RWPE1 (cell line): Measurements from ENCODE around the gene SYNGAP1.

Source experiments
- CTCF ChIA-PET: fragments of 350-600 bp; sonication (Branson Sonifier 250); formaldehyde crosslinking; extraction: SDS; loops from one replicate; lab custom pipeline; 2021; lab: Yijun Ruan, JAX
- POLR2A ChIA-PET: fragments of 400-600 bp; formaldehyde crosslinking; extraction: SDS; loops from one replicate; lab custom pipeline; 2020; ENCODE audit warnings: antibody characterized with exemption; ENCODE audit not compliant: low non-redundant PET; lab: Yijun Ruan, JAX
- DNase-seq: peaks from one replicate; pipeline ENCODE4 v3.0.0; 2012; ENCODE audit warnings: low spot score
- H3K27ac ChIP-seq: fragments of 450-650 bp; 2 replicates; pipeline ENCODE4 v1.5.1; 2017
- TF ChIP-seq, protein P1 (sequence below): fragments of 450-650 bp; conservative IDR thresholded peaks from 2 replicates; pipeline ENCODE4 v1.5.1; 2017; ENCODE audit warnings: low read depth, mild to moderate bottlenecking

SYNGAP1 gene

DNA sequence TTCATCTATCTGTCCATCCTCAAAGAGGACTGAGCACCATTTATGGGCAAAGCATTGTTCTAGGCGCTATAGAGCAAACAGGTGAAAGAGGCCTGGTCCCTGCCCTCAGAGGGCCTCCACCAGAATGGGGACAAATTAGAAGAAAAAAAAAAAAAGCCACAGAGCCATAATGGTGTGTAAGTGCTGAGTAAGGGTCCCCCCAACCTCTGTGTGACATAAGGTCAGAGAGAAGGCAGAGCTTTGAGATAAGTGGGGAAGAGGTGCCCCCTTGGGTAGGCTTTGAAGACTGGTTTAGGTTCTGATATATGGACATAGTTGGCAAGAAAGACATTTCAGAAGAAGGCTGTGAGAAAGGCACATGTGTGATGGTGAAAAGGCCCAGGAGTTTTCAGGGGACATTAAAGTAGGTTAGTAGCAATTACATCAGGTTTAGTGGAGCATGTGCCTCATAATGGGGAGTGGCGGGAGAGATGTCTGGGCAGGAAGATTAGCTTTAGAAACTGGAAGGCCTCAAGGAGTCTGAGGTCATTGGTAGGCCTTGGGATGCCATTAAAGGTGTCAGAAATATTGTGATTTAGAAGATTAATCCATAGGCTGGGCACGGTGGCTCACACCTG, 19.2 kb downstream of the SYNGAP1 start:
- ChIA-PET CTCF (interaction anchor here (0.8 kb wide), 1 partner anchor 245 kb away, joined by 3 read pairs; no protein-coding TSS in a partner anchor), POLR2A (no interaction called here)
- H3K27ac ChIP-seq: no peak overlapping the region
- no peak for DNase-seq
- TF ChIP-seq, protein P1, sequence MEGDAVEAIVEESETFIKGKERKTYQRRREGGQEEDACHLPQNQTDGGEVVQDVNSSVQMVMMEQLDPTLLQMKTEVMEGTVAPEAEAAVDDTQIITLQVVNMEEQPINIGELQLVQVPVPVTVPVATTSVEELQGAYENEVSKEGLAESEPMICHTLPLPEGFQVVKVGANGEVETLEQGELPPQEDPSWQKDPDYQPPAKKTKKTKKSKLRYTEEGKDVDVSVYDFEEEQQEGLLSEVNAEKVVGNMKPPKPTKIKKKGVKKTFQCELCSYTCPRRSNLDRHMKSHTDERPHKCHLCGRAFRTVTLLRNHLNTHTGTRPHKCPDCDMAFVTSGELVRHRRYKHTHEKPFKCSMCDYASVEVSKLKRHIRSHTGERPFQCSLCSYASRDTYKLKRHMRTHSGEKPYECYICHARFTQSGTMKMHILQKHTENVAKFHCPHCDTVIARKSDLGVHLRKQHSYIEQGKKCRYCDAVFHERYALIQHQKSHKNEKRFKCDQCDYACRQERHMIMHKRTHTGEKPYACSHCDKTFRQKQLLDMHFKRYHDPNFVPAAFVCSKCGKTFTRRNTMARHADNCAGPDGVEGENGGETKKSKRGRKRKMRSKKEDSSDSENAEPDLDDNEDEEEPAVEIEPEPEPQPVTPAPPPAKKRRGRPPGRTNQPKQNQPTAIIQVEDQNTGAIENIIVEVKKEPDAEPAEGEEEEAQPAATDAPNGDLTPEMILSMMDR: no peak

DNA sequence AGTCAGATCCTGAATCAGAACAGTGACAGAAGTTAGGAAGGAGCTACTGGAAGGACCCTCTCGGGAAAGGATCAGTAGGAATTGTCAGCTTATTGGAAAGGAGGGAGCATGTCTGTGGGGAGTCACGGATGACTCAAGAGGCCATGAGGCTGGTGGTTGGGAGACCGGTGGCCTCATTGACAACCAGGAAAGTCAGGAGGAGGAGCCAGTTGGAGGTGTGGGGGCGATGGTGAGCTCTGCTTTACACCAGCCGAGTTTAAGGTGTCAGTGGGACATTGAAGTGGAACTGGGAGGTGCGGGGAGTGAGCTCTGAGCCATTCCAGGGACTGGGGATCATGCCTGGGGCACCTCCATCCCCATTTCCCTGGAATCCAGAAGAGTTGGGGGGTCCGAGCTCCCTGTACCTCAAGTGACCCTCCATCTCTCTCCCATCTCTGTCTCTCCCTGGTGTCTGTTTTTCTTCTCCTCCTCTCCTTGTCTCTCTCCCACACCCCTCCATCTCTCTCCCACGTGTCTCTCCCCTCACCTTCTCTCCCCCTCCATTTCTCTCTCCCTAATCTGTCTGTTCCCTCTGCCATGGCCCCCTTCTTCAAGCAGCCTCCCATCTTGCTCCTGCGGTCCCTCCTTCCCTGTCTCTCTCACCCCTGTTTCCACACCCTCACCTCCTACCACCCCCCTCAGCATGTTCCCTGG, 20.2 kb downstream of the SYNGAP1 start:
- TF ChIP-seq, protein P1: no peak
- CTCF ChIA-PET: interaction anchor here (0.6 to 0.7 kb wide), 4 partner anchors 14 to 306 kb away, joined by 3 to 5 read pairs (median 4); partner anchors contain the start of gene ZBTB9
- DNase-seq: no peak
- 0 out of 2 replicates have a peak overlapping the region, but pooled peaks have one; percentile 13 for H3K27ac ChIP-seq
- POLR2A ChIA-PET: no interaction called here

DNA sequence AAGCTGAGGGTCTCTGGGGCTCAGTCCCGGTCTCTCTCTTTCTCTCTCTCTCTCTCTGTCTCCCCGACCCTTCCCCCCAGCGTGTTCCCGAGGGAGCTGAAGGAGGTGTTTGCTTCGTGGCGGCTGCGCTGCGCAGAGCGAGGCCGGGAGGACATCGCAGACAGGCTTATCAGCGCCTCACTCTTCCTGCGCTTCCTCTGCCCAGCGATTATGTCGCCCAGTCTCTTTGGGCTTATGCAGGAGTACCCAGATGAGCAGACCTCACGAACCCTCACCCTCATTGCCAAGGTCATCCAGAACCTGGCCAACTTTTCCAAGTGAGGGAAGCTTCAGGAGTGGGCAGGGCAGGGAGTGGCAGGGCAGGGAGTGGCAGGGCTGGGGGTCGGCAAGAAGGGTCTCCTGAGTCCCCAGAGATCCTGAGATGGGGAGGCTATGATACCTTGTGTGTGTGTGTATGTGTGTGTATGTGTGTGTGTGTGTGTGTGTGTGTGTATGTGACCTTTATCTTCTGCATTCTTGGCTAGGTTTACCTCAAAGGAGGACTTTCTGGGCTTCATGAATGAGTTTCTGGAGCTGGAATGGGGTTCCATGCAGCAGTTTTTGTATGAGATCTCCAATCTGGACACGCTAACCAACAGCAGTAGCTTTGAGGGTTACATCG, 20.9 kb downstream of the SYNGAP1 start:
- TF ChIP-seq, protein P1: no peak
- CTCF ChIA-PET: interaction anchor here (0.6 to 0.7 kb wide), 2 partner anchors 9 to 305 kb away, joined by 3 read pairs; no protein-coding TSS in a partner anchor
- H3K27ac ChIP-seq: 0 out of 2 replicates have a peak overlapping the region, but pooled peaks have one; percentile 13
- no peak for DNase-seq
- POLR2A ChIA-PET: no interaction called here

DNA sequence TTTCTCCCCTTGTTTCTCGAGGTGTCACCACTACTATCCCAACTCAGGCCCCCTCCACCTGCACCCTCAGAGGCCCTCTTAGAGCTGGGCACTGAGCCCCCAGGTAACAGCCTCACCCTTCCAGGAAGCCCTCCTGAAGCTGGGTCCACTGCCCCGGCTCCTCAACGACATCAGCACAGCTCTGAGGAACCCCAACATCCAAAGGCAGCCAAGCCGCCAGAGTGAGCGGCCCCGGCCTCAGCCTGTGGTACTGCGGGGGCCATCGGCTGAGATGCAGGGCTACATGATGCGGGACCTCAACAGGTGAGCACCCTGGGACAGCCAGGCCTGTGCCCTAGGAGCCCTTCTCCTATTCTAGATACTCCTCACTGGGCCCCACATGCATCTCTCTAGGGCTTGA, 21.6 kb downstream of the SYNGAP1 start:
- no peak overlapping the region for H3K27ac ChIP-seq
- TF ChIP-seq, protein P1: no peak
- POLR2A ChIA-PET: no interaction called here
- CTCF ChIA-PET: interaction anchor here (0.7 kb wide), 1 partner anchor 9 kb away, joined by 3 read pairs; no protein-coding TSS in a partner anchor
- no peak for DNase-seq

DNA sequence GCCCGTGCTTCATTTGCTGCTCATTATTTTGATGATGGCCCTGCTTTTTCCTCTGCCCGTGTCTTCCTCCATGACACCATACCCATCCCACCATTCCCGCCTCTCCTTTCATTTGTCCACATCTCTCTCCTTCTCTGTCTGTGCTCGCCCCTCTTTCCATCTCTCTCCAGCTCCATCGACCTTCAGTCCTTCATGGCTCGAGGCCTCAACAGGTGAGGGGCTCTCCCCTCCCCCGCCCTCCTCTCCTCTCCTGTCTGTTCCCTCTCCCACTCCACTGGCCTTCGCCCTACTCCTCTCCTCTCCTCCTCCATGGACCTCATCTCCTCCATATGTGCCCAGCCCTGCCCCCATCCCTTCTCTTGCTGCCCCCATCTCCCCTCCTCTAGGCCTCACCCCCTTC, 22.4 kb downstream of the SYNGAP1 start:
- ChIA-PET POLR2A (no interaction called here), CTCF (interaction anchor here (0.7 kb wide), 1 partner anchor 8 kb away, joined by 3 read pairs; no protein-coding TSS in a partner anchor)
- TF ChIP-seq, protein P1: no peak
- DNase-seq: no peak
- no peak overlapping the region; the same call in 1 of the 2 replicates for H3K27ac ChIP-seq

DNA sequence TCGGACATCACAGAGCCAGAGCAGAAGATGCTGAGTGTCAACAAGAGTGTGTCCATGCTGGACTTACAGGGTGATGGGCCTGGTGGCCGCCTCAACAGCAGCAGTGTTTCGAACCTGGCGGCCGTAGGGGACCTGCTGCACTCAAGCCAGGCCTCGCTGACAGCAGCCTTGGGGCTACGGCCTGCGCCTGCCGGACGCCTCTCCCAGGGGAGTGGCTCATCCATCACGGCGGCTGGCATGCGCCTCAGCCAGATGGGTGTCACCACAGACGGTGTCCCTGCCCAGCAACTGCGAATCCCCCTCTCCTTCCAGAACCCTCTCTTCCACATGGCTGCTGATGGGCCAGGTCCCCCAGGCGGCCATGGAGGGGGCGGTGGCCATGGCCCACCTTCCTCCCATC, 23.2 kb downstream of the SYNGAP1 start:
- TF ChIP-seq, protein P1: no peak
- CTCF ChIA-PET: interaction anchor here (0.5 kb wide), 1 partner anchor 69 kb away, joined by 3 read pairs; no protein-coding TSS in a partner anchor
- no peak overlapping the region for H3K27ac ChIP-seq
- POLR2A ChIA-PET: no interaction called here
- no peak for DNase-seq
